CD4-positive, alpha-beta T cell treated with Interleukin-15 for 1 hour (primary cell): Measurements from ENCODE around the gene ANKRD36C.
"Not testable (repeated sequence)": the region's sequence is repeated elsewhere in the genome, so short reads cannot be mapped to it uniquely, and the experiment has no call there.

Experiments used
- DNase-seq: peaks from one replicate; pipeline ENCODE4 v3.0.0-alpha.2; 2020

The ANKRD36C gene

DNA sequence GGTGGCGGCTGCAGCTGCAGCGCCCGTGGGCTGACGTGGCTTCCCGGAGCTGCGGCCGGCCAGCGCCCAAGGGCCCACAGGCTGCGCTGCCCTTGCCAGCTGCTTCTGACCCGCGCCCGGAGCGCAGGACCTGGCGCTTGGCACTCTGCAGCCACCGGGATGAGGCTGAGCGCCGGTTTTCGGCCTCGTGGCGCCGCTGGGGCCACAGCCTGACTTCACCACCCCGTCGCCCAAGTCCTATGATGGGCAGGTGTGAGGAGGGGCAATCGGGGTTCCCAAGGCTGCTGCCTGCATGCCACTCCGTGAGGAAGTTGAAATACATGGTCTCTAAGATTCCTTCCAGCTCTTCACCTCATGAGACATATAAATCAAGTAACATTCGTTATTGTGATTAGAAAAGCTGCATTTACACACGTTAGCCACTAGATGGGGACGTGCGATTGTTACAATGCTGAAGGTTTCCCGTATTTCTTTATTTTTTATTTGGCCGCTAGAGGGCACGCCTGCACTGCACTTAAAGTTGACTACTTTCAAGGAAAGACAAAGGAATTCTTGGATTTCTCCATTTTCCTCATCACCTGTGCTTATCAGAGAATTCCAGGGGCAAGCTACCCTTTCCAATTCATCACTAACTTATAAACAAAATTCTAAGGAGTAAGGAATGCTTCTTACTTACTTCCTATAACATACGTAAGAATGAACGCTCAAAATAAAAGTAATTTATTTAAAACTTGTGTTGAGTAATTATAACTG is 1.1 kb upstream of the ANKRD36C start:
- DNase-seq = peak; percentile 36

DNA sequence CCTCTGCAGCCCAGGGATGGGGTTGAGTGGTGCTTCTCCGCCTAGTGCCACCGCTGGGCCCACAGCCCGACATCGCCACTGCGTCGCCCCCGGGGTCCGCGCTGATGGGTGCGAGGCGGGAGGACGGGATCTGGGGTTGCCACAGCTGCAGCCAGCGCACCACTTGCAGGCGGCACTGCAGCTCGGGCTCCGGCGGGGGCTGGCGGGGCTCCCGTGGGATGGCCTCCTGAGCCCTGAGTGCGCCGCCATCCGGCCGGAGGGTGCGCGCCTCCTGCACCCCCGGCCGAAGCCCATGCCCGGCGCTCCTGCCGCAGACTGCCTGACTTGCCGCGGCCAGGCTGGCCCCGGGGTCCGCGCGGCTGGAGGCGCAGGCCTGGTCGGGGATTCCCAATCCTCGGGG is 478 bp upstream of the ANKRD36C start:
- DNase-seq = not testable (repeated sequence)

DNA sequence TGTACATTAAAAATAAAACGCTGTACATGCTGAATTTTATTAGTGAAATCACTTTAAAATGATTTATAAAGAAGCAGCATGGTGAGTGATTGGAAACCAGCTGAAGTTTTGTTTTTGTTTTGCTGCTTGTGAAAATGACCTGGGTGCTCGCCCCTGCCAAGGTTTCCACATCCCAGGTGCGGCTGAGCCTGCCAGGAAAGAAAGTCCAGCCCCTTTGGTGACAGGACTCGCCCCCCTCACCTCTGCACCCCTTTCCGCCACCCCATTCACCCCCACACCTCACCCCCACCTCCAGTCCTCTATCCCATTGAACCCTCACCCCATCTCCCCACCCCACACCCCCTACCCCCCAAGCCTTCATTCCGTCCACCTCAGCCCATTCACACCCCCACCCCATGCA is 740 bp downstream of the ANKRD36C start:
- not testable (repeated sequence) for DNase-seq

DNA sequence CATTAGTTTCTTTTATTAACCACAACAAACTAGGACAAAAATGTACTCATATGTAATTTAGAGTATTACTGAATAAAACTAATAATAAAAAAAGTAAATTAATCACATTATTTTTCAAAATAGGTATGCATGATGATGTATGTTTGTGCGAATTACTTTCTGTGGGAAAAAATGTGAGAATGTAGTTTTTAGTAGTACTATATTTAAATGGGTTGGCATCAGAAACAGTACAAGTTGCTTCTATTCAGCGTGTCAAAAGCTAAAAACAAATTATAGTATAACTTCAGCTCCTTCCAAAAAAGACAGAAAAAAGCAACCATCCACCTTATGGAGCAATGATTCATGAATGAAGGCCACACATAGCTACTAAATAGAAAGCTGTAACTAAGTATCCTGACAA is 40.0 kb downstream of the ANKRD36C start:
- DNase-seq = not testable (repeated sequence)

DNA sequence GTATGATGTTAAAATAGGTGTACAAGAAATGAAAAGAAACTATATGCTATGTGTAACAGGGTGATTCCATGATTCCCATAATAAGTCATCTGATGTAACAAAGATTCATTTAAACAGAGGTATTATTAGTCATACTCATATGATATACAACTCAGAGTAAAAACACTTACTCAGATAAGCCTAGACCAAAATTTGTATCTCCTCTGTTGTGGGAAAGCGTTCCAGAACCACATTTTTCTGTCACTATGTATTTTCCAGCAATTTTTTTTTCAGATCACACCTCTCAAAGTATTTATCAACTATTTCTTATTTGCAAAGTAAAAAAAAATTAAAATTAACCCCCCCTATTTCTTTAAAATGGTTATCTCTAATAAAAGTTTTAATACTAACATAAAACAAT is 43.6 kb downstream of the ANKRD36C start:
- not testable (repeated sequence) for DNase-seq

DNA sequence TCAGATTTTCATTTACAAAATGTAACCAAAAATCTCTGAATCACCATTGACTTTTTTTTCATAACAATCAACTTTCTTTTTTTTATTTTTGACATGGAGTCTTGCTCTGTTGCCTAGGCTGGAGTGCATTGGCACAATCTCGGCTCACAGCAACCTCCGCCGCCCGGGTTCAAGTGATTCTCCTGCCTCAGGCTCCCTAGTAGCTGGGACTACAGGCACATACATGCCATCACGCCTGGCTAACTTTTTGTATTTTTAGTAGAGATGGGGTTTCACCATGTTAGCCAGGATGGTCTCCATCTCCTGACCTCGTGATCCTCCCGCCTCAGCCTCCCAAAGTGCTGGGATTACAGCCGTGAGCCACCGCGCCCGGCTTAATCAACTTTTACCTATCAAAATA is 51.7 kb downstream of the ANKRD36C start:
- DNase-seq = not testable (repeated sequence)

DNA sequence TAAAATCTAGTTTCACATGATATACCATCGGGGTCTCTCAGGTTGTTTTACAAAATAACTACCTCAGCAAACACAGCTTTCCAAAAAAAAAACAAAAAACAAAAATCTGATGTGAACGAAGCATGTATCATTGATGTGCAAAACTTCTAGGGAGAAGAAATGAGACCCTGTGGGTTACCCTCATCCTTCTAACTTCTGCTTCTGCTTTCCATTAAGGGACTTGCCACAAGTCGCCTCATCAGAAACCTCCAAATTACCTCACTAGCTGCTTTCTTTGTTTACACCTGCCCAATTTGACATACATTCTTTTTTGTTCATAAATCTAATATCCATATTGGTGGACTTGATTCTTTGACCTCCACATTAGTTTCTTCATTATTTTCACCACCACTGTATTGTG is 60.9 kb downstream of the ANKRD36C start:
- not testable (repeated sequence) for DNase-seq

DNA sequence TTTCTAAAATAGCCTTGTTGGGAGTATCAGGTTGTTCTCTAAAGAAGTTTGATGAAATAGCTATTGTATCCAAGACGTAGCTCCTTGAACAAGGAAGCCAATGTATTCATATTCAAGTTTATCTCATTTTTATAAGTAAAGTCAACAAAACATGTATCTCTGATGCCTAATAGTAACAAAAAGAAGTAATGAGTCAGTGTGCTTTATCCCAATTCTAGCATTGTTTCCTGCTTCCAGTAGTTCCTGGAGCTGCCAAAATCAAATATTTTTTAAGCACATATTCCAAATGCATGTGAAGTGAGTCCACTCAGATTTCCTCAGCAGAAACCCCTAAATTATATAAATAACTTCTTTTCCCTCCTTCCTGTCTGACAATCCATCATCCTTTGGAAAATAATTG is 74.6 kb downstream of the ANKRD36C start:
- DNase-seq = not testable (repeated sequence)

DNA sequence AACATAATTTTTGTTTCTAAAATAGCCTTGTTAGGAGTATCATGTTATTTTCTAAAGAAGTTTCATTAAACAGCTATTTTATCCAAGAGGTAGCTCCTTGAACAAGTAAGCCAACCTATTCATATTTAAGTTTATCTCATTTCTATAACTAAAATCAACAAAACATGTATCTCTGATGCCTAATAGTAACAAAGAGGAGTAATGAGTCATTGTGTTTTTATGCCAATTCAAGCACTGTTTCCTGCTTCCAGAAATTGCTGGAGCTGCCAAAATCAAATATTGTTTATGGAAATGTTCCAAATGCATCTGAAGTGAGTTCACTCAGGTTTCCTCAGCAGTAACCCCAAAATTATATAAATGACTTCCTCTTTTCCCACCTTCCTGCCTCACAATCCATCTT is 76.5 kb downstream of the ANKRD36C start:
- DNase-seq = not testable (repeated sequence)

DNA sequence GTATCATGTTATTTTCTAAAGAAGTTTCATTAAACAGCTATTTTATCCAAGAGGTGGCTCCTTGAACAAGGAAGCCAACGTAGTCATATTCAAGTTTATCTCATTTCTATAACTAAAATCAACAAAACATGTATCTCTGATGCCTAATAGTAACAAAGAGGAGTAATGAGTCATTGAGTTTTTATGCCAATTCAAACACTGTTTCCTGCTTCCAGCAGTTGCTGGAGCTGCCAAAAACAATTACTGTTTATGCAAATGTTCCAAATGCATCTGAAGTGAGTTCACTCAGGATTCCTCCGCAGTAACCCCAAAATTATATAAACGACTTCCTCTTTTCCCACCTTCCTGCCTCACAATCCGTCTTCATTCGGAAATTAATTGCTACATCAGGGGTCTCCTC is 80.2 kb downstream of the ANKRD36C start:
- DNase-seq = not testable (repeated sequence)

DNA sequence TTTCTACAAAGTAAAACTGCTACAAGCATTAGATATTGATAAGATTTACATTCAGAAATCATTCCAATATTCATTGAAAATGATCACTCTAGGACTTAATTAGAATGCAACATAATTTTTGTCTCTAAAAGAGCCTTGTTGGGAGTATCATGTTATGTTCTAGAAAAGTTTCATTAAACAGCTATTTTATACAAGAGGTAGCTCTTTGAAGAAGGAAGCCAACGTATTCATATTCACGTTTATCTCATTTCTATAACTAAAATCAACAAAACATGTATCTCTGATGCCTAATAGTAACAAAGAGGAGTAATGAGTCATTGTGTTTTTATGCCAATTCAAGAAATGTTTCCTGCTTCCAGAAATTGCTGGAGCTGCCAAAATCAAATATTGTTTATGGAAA is 97.2 kb downstream of the ANKRD36C start:
- not testable (repeated sequence) for DNase-seq

DNA sequence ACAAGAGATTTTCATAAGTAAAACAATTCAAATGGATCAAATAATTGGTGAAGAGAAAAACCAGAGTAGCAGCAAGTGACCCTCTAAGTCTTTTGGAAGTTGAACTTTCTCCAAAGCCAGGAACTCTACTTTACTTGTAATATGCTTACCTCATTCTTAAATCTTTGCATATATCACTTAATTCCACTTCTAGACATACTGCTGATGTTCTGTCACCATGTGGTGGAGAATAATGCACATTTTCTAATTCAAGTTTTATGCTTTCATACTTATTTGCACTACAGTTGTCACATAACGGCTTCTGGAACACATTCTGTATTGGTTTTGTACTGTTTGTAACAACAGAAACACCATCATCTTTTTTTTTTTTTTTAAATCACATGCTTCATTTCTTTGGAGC is 123.7 kb downstream of the ANKRD36C start:
- not testable (repeated sequence) for DNase-seq

DNA sequence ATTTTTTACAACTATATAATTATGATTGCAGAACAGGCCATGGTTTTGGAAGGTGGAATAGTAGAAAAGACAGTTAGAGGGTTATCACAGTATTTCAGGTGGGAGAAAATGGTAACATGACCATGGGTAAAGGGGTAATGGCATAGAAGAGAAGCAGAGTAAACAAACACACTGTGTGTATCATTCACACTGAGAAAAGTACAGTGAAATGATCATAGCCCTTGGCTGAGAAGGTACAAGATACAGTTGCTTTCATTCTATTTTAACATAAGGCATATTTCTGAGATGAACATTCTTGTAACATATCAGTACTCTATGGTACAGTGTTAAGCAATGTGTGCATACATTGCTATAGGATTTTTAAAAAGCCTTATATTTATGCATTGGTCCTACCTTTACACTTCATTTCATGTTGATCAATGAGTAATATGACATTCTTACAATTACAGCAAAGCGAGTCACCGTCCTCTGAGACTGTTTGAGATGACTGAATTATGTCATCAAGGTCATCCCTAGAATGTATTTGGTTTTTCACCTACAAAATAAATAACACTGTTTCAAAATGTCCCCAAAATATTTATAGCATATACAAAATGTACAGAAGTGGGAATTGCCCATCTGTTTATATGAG is 124.5 kb downstream of the ANKRD36C start:
- not testable (repeated sequence) for DNase-seq

DNA sequence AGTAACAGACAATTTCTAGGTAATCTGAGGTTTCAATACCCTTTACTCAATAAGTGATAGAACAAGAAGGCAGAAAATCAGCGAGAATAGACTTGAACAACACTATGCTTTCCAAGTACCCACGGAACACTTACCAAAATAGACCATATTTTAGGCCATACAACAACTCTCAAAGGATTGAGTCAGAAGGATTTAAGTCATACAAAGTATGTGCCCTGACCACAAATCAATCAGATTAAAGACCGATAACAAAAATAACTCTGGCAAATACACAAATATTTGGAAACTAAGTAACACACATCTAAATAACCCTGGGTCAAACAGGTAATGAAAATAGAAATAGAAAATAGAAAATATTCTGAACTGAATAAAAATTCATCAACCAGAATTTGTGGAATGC is 129.5 kb downstream of the ANKRD36C start:
- not testable (repeated sequence) for DNase-seq

DNA sequence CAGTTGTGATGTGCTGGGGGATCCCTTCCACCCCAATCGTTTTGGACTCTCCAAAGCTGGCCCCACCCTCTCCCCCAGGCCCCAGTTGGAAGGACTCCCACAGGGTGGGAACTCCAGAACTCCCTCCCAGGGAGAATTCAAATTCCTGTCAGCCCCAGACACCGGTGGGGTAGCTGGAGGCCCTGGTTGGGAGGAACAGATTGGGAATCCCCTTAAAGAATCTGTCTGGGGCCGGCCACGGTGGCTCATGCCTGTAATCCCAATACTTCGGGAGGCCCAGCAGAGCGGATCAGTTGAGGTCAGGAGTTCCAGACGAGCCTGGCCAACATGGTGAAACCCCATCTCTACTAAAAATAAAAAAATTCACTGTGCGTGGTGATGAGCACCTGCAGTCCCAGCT is 155.5 kb downstream of the ANKRD36C start:
- no peak for DNase-seq

DNA sequence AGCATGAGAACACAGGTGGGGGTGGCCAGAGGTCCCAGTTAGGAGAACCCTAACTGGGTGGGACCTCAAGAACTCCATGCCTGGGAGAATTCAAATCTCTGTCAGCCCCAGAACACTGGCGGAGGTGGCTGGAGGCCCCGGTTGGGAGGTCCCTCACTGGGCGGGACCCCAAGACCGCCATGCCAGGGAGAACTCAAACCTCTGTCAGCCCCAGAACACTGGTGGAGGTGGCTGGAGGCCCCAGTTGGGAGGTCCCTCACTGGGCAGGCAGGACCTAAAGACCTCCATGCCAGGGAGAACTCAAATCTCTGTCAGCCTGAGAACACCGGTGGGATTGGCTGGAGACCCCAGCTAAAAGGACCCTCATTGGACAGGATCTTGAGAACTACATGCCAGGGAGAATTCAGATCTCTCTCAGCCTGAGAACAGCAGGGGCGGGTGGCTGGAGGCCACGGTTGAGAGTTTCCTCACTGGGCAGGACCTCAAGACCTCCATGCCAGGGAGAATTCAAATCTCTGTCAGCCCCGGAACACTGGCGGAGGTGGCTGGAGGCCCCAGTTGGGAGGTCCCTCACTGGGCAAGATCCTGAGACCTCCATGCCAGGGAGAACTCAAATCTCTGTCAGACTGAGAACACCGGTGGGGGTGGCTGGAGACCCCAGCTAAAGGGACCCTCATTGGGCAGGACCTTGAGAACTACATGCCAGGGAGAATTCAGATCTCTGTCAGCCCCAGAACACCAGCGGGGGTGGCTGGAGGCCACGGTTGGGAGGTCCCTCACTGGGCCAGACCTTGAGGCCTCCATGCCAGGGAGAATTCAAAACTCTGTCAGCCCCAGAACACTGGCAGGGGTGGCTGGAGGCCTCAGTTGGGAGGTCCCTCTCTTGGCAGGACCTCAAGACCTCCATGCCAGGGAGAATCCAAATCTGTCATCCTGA is 157.3 kb downstream of the ANKRD36C start:
- DNase-seq = not testable (repeated sequence)

DNA sequence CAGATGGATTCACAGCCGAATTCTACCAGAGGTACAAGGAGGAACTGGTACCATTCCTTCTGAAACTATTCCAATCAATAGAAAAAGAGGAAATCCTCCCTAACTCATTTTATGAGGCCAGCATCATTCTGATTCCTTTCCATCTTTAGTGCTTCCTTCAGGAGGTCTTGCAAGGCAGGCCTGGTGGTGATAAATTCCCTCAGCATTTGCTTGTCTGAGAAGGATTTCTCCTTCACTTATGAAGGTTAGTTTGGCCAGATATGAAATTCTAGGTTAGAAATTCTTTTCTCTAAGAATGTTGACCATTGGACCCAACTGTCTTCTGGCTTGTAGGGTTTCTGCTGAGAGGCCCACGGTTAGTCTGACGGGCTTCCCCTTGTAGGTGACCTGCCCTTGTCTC is 167.4 kb downstream of the ANKRD36C start:
- DNase-seq = not testable (repeated sequence)

DNA sequence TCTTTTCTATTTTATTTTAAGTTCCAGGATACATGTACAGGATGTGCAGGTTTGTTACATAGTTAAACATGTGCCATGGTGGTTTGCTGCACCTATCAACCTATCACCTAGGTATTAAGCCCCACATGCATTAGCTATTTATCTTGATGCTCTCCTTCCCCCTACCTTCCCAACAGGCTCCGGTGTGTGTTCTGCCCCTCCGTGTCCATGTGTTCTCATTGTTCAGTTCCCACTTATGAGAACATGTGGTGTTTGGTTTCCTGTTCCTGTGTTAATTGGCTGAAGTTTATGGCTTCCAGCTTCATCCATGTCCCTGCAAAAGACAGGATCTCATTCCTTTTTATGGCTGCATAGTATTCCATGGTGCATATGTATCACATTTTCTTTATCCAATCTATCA is 174.1 kb downstream of the ANKRD36C start:
- DNase-seq = not testable (repeated sequence)

DNA sequence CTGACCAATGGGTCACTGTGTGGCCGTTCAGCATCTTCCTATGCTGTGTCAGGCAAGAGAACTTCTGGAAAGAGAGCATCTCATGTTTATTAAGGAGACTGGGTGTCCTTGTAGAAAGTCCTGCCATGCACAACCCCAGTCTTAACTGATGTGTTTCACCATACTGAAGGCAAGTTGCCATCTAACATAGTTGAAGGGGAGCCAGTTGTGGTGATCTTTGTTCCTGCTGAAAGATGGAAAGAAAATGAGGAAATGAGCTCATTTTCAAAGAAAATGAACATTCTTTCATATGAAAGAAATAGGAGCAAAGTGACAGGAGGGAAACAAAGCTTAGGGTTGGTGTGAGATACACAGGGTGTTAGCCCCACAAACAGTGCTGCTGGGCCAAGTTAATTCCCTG is 178.3 kb downstream of the ANKRD36C start:
- not testable (repeated sequence) for DNase-seq

DNA sequence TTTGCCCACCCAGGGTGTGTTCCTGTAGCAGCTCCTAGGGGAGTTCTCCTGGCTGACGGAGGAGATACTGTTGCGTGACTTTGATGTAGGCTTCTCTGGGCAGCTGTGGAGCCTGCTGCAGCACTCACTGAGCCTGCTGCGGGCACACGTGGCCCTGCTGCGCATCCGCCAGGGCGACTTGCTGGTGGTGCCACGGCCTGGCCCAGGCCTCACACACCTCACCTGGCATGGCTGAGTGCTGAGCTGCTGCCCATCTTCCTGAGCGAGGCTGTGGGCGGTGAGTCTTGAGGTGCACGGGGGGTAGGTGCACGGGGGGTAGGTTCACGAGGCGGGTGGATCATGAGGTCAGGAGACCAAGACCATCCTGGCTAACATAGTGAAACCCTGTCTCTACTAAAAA is 191.7 kb downstream of the ANKRD36C start:
- no peak for DNase-seq

DNA sequence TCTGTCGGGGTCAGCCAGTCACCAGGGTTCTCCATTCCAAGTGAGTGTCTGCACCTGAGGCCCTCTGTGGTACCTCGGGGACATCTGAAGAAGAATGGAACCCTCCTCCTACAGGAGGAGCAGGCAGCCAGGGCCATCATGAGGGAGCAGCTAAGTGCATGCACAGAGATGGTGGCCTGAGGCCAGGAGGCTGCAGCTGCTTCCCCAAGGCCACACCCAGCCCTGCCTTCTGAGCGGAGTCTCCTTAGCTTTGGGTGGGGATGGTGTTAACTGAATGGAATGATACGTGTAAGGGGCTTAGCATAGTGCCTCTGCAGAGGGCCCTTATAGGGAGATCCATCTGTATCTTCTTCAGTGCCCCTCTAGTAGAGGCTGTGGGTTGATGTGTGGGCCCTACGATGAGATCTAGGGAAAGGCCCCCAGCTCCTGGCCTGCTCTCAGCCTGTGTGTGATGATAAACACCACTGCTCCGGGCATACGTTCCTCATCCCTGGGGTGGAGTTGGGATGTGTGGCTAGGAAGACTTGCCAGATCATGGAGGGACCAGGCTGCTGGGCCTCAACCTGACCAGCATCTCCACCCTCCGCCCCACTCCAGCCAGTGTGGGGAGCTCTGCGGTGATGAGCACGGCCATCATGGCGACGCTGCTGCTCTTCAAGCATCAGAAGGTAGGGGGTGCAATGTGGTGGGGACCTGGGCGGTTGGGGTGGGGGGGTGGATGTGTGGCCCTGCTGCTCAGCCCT is 192.3 kb downstream of the ANKRD36C start:
- not testable (repeated sequence) for DNase-seq

DNA sequence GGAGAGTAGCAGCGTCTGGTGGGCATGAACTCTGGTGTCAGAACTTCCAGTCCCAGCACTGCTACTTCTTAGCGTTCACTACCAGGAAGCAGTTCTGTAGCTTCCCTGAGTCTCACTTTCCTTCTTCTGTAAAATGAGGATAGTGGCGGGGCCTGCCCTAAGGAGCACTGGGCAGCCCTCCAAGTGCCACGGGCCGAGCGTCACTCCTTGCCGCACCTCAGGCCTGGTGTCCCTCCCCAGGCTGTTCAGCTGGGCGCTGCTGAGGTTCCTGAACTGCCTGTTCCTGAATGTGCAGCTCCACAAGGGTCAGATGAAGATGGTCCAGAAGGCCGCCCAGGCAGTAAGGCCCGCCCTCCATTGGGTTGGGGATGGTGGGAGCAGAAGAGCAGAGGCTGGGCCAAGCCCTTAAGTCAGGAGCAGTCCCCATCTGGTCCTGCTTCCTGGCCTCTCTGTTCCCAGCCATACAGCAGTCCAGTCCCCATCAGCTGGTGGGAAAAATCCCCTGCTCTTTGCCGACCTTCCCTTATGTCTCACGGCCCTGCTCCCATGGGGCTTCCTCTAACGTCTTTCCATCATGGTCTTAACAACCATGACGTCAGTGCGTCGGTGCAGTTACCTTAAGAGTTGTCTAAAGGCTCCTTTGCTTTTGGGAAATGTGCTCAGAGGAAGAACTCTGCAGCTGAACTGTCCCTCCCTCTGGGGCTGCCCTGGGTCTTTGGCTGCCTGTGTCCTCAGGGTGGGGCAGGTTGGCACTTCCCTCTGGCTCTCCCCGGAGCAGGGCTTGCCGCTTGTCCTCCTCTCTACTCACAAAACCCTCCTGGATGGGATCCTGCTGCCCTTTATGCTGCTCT is 195.2 kb downstream of the ANKRD36C start:
- DNase-seq = not testable (repeated sequence)
